ENCODE results near the gene UBASH3B.

Gene UBASH3B

DNA sequence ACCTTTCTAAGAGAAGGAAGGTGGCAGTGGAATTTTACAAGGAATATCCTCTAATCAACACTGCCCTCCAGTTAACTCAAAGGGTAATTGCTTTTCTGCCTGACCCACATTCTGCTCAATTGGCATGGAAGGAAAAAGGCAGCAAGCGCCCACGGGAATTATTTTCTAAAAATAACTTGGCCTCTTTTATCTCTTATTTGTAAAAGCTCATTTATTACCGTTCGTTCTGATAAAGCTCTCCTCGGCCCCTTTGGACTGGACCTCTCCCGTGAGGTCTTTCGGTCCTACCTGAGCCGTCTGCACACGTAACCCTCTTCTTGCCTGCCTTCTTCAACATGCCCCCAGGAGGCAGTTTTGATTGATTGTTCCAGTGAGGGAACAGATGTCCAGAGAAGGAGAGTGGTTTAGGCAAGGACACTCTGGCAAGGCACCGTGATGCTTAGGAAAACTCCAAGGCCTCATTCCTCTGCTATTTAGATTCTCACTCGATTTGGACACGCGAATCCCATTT lies 129.6 kb downstream of the UBASH3B start:
- Histone ChIP-seq H3K9me3 (ENCODE audit: control insufficient read depth, insufficient read depth, low read length) (no peaks in the 10 kb centered on the region), H3K36me3 (ENCODE audit: insufficient read depth, low read length) (no peaks in the 10 kb centered on the region), H3K4me1 (ENCODE audit: insufficient read depth, low read length) (peaks cover 8% of the 10 kb centered on the region; the same call in 1 of the 2 replicates), H3K9ac (ENCODE audit: low read depth, low read length) (no peak overlapping the region)

GRCh38 chr11:122786896-122787295 lies 131.4 kb downstream of the UBASH3B start:
- no peaks in the 10 kb centered on the region for H3K36me3 ChIP-seq (ENCODE audit: insufficient read depth, low read length)
- no peak overlapping the region for H3K9ac ChIP-seq (ENCODE audit: low read depth, low read length)
- peaks cover 8% of the 10 kb centered on the region; the same call in 1 of the 2 replicates for H3K4me1 ChIP-seq (ENCODE audit: insufficient read depth, low read length)

DNA sequence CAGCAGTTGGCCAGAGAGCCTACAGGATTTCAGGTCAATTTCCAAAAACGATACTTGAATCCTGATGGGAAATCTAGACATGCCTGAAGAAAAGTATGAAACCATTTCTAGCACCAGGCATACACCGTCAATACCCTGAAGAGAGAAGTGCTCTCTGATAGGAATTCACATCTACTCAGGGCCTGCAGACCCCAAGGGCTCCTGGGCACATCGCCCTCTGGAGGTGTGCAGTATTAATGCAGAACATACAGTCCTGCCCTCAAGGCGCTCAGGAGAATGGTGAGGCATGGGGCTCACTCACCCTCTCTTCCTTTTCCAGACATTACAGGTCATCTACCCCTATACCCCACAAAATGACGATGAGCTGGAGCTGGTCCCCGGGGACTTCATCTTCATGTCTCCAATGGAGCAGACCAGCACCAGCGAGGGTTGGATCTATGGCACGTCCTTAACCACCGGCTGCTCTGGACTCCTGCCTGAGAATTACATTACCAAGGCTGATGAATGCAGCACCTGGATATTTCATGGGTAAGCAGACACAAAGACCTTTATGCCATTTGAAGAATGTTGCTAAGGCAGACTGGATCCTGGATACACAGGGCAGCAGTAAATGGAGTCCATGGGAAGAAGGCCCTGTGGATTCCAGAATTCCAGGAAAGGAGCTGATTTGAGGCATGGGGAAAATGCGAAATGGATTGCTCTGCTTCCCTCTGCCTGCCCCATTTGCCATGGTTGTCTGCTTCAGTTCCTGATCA lies 133.4 kb downstream of the UBASH3B start:
- Histone ChIP-seq H3K4me1 (ENCODE audit: insufficient read depth, low read length) (peaks cover 8% of the 10 kb centered on the region; the same call in 1 of the 2 replicates), H3K36me3 (ENCODE audit: insufficient read depth, low read length) (no peaks in the 10 kb centered on the region), H3K9me3 (ENCODE audit: control insufficient read depth, insufficient read depth, low read length) (no peaks in the 10 kb centered on the region), H3K9ac (ENCODE audit: low read depth, low read length) (no peak overlapping the region)

More at GRCh38 chr11:122786896-122787295, 131.4 kb downstream of the UBASH3B start:
- no peaks in the 10 kb centered on the region for H3K9me3 ChIP-seq (ENCODE audit: control insufficient read depth, insufficient read depth, low read length)

DNA sequence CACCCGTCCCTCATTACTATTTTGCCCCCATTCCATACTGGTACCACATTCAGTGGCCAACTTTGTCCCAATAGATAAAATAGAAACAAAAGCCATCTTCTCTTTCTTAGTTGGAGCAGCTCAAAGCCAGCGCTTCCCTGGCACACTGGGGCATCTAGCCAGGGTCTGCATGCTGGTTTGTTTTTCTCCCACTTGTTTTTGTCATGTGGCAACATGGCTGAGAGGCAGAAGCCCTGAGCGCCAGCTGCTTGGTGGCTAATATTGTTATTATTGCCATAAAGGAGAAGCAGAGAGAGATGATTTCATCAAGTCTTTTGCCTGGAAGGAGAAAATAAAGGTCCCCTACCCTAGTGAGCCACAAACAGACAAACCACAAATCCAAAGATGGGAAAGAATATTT lies 134.4 kb downstream of the UBASH3B start:
- Histone ChIP-seq H3K4me1 (ENCODE audit: insufficient read depth, low read length) (no peaks in the 10 kb centered on the region; the same call in 1 of the 2 replicates), H3K36me3 (ENCODE audit: insufficient read depth, low read length) (no peaks in the 10 kb centered on the region), H3K9me3 (ENCODE audit: control insufficient read depth, insufficient read depth, low read length) (no peaks in the 10 kb centered on the region), H3K9ac (ENCODE audit: low read depth, low read length) (no peak overlapping the region)

DNA sequence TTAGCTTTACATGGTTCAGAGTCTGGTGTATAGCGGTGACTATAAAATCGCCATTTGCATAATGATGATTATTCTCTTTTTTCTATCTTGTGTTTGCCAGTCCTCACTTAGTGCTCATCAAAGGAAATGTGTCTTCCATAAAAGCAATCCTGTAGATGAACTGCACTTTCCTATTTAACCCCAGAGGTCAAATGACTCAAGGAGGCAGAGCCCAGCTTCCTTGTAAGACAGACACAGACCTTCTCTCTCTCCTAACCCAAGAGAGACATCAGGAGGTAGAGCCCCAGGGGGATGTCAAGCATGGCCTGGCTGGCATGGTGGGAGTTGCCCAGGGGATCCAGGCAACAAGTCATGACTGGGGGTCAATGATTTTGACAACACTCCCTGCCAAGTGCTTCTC lies 135.9 kb downstream of the UBASH3B start:
- H3K36me3 ChIP-seq (ENCODE audit: insufficient read depth, low read length): no peaks in the 10 kb centered on the region
- H3K9ac ChIP-seq (ENCODE audit: low read depth, low read length): no peak overlapping the region
- H3K4me1 ChIP-seq (ENCODE audit: insufficient read depth, low read length): no peaks in the 10 kb centered on the region; the same call in 1 of the 2 replicates
- no peaks in the 10 kb centered on the region for H3K9me3 ChIP-seq (ENCODE audit: control insufficient read depth, insufficient read depth, low read length)

GRCh38 chr11:122791836-122792235 lies 136.3 kb downstream of the UBASH3B start:
- no peak overlapping the region for H3K9ac ChIP-seq (ENCODE audit: low read depth, low read length)
- no peaks in the 10 kb centered on the region for H3K9me3 ChIP-seq (ENCODE audit: control insufficient read depth, insufficient read depth, low read length)
- H3K4me1 ChIP-seq (ENCODE audit: insufficient read depth, low read length): no peaks in the 10 kb centered on the region; the same call in 1 of the 2 replicates
- H3K36me3 ChIP-seq (ENCODE audit: insufficient read depth, low read length): no peaks in the 10 kb centered on the region

DNA sequence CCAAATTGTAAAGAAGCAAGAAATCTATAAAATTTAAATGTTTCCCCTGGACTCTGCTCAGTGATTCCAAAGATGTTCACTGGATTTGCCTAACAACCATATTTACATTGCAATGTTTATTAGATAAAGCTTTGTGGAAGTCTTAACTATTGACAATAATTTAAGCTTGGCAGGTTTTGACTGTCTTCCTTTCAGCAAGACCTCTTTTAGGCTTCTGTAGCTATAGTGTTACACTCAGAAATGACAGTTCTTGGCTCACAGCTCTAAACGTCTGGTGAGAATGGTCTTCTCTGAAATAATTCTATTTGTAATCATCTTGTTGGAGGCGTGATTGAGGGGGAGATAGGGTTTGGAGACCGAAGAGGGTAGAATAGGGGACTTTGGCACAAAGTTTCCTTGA lies 138.0 kb downstream of the UBASH3B start:
- Histone ChIP-seq H3K4me1 (ENCODE audit: insufficient read depth, low read length) (no peaks in the 10 kb centered on the region; the same call in 1 of the 2 replicates), H3K36me3 (ENCODE audit: insufficient read depth, low read length) (no peaks in the 10 kb centered on the region), H3K9ac (ENCODE audit: low read depth, low read length) (no peak overlapping the region), H3K9me3 (ENCODE audit: control insufficient read depth, insufficient read depth, low read length) (no peaks in the 10 kb centered on the region)

DNA sequence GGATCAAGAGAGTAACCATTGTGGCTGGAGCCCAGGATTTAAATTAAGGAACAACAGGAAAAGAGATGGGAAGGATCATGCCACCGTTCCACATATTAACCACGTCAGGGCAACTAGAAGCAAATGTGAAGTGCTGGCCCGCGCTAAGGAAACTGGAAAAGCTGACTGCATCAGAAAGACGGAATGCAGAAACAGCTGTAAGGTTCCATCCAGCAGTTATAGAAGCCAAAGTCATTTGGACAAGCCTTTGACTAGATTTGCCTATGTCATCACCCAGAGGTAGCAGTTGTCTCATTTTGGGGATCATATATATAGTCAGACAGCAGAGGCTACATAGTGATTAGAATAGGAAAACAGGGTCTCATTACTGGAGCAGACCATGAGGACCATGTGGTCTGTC lies 139.8 kb downstream of the UBASH3B start:
- H3K9me3 ChIP-seq (ENCODE audit: control insufficient read depth, insufficient read depth, low read length): no peaks in the 10 kb centered on the region
- H3K4me1 ChIP-seq (ENCODE audit: insufficient read depth, low read length): no peaks in the 10 kb centered on the region; the same call in 1 of the 2 replicates
- no peak overlapping the region for H3K9ac ChIP-seq (ENCODE audit: low read depth, low read length)
- no peaks in the 10 kb centered on the region for H3K36me3 ChIP-seq (ENCODE audit: insufficient read depth, low read length)

GRCh38 chr11:122796128-122796717 lies 140.7 kb downstream of the UBASH3B start:
- H3K9me3 ChIP-seq (ENCODE audit: control insufficient read depth, insufficient read depth, low read length): no peaks in the 10 kb centered on the region
- H3K9ac ChIP-seq (ENCODE audit: low read depth, low read length): no peak overlapping the region
- H3K36me3 ChIP-seq (ENCODE audit: insufficient read depth, low read length): no peaks in the 10 kb centered on the region
- H3K4me1 ChIP-seq (ENCODE audit: insufficient read depth, low read length): no peaks in the 10 kb centered on the region; the same call in 1 of the 2 replicates

GRCh38 chr11:122797651-122798050 lies 142.1 kb downstream of the UBASH3B start:
- Histone ChIP-seq H3K9ac (ENCODE audit: low read depth, low read length) (no peak overlapping the region), H3K36me3 (ENCODE audit: insufficient read depth, low read length) (no peaks in the 10 kb centered on the region), H3K9me3 (ENCODE audit: control insufficient read depth, insufficient read depth, low read length) (no peaks in the 10 kb centered on the region), H3K4me1 (ENCODE audit: insufficient read depth, low read length) (no peaks in the 10 kb centered on the region)

DNA sequence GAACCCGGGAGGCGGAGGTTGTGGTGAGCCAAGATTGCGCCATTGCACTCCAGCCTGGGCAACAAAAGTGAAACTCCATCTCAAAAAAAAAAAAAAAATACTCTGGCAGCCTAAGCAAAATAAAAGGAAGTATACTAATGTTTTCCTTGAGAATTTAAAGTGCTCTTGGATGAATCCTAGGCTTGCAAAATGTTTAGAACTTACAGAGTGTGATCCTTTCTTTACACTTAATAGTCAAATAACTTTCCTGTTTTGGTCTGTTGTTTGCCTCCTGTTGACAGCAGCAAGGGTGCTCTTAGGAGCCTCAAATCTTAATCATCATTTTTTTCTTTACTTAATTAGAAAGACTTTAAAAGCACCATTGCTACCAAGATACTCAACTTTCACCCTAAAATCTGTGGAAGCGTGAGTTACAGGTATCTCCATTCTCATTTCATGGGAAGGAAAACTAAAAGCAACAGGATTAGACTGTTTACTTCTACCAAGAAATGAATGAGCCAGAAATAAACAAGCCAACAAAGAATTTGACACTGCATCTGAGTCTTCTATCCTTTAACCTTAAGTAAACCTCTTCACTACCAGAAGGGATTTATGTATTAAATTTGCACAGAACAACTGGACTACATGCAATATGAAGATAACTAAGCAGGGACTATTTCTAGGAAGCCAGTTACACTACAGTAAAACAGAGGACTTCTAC lies 144.0 kb downstream of the UBASH3B start:
- no peaks in the 10 kb centered on the region for H3K9me3 ChIP-seq (ENCODE audit: control insufficient read depth, insufficient read depth, low read length)
- no peaks in the 10 kb centered on the region for H3K36me3 ChIP-seq (ENCODE audit: insufficient read depth, low read length)
- H3K4me1 ChIP-seq (ENCODE audit: insufficient read depth, low read length): peaks cover 18% of the 10 kb centered on the region
- no peak overlapping the region for H3K9ac ChIP-seq (ENCODE audit: low read depth, low read length)

DNA sequence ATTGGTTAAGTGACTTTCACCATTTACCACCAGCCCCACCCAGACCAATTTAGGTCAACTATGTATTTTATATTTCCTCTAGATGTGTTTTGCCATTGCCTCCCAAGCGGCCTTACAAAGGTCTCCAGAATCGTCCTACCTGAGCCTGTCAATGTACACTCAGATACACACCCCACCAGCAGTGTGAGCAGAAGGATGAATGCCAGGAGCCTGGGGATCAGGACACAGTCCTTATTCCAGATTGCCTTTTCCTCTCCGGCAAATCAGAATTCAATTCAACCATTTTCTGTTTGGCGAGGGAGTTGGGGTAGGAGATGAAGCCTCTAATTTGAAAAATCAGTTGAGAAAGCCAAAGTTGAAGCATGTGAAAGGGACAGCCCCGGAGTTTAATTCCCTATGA lies 147.4 kb downstream of the UBASH3B start:
- Histone ChIP-seq H3K9me3 (ENCODE audit: control insufficient read depth, insufficient read depth, low read length) (no peaks in the 10 kb centered on the region), H3K9ac (ENCODE audit: low read depth, low read length) (no peak overlapping the region), H3K36me3 (ENCODE audit: insufficient read depth, low read length) (no peaks in the 10 kb centered on the region), H3K4me1 (ENCODE audit: insufficient read depth, low read length) (peaks cover 22% of the 10 kb centered on the region)

- Histone ChIP-seq H3K9ac (ENCODE audit: low read depth, low read length) (no peak overlapping the region), H3K36me3 (ENCODE audit: insufficient read depth, low read length) (no peaks in the 10 kb centered on the region), H3K4me1 (ENCODE audit: insufficient read depth, low read length) (peaks cover 27% of the 10 kb centered on the region), H3K9me3 (ENCODE audit: control insufficient read depth, insufficient read depth, low read length) (no peaks in the 10 kb centered on the region)
Measured at GRCh38 chr11:122803306-122803705, 147.8 kb downstream of the UBASH3B start.

DNA sequence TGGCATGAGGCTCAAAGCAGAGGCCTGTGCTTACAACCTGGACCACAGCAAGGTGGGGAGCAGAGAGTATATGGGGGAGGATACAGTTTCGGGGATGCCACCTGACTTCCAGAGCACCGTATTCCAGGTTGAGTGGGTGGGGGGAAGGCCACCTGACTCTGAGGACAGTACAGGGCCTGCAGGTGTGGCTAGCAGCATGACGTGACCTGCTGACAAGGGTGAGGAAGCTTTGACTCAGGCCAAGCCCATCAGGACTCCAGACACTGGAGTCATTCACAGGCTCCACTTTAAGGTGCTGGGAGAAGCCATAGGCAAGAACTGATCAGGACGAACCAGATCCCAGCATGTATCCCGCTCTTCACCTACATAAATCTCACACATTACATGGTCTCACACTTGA lies 148.2 kb downstream of the UBASH3B start:
- no peaks in the 10 kb centered on the region for H3K9me3 ChIP-seq (ENCODE audit: control insufficient read depth, insufficient read depth, low read length)
- H3K9ac ChIP-seq (ENCODE audit: low read depth, low read length): no peak overlapping the region
- H3K4me1 ChIP-seq (ENCODE audit: insufficient read depth, low read length): peaks cover 30% of the 10 kb centered on the region
- H3K36me3 ChIP-seq (ENCODE audit: insufficient read depth, low read length): no peaks in the 10 kb centered on the region
